A172 (cell line): ENCODE measurements around the gene KCNQ4. TPM values are rescaled to one million over a fixed set of nuclear protein-coding genes. Genes with fewer than 3 reads are reported as not detected.

ENCODE experiments used
- DNase-seq: peaks from one replicate; pipeline ENCODE4 v3.0.0-alpha.2; 2015; ENCODE audit warnings: low spot score
- total RNA-seq: library from RNA; depleted of rRNA; stranded (reverse); fragments of >200 nt; shearing (Covaris generic); gene quantifications from 2 replicates; pipeline ENCODE4 v1.2.3, GENCODE V29; 2014; rRNA removed

The KCNQ4 gene
- total RNA-seq = not detected in 2 replicates

GRCh38 chr1:40783001-40783905, at the start of gene KCNQ4:
Gene KCNQ4 (plus strand): TSS chr1:40783787. CDS start chr1:40784094, 307 bp downstream.
- DNase-seq = no peak

GRCh38 chr1:40734882-40735628, 48.5 kb upstream of the KCNQ4 start:
- no peak for DNase-seq

- peak; percentile 39 for DNase-seq
Observed at GRCh38 chr1:40736085-40736531, 47.5 kb upstream of the KCNQ4 start.

- DNase-seq = no peak
Observed at GRCh38 chr1:40738831-40739230, 44.8 kb upstream of the KCNQ4 start.

- no peak for DNase-seq
Observed at GRCh38 chr1:40739455-40740008, 44.1 kb upstream of the KCNQ4 start.

GRCh38 chr1:40740039-40740996, 43.3 kb upstream of the KCNQ4 start:
- no peak for DNase-seq

- DNase-seq = no peak
Observed at GRCh38 chr1:40740997-40741736, 42.4 kb upstream of the KCNQ4 start.

- DNase-seq = no peak
Observed at GRCh38 chr1:40742363-40743061, 41.1 kb upstream of the KCNQ4 start.

GRCh38 chr1:40743452-40743851, 40.1 kb upstream of the KCNQ4 start:
- DNase-seq = no peak

GRCh38 chr1:40743860-40744259, 39.7 kb upstream of the KCNQ4 start:
- DNase-seq = no peak

GRCh38 chr1:40745176-40745575, 38.4 kb upstream of the KCNQ4 start:
- DNase-seq = no peak

- DNase-seq = no peak
Observed at GRCh38 chr1:40746344-40747090, 37.1 kb upstream of the KCNQ4 start.

GRCh38 chr1:40748841-40749718, 34.5 kb upstream of the KCNQ4 start:
- no peak for DNase-seq

GRCh38 chr1:40749817-40750216, 33.8 kb upstream of the KCNQ4 start:
- DNase-seq = no peak

- peak; percentile 14 for DNase-seq
Observed at GRCh38 chr1:40750451-40750908, 33.1 kb upstream of the KCNQ4 start.

- no peak for DNase-seq
Observed at GRCh38 chr1:40751802-40752201, 31.8 kb upstream of the KCNQ4 start.

GRCh38 chr1:40753142-40753882, 30.3 kb upstream of the KCNQ4 start:
- no peak for DNase-seq
